T follicular helper cell (primary cell): ENCODE data around the gene WNK1.

Experiments
- DNase-seq: peaks from one replicate; pipeline ENCODE4 v3.0.0-alpha.2; 2020; ENCODE audit warnings: low read depth

WNK1 gene

GRCh38 chr12:863285-863684 lies 110.9 kb downstream of the WNK1 start:
- DNase-seq, result no peak

GRCh38 chr12:865614-866013 lies 113.2 kb downstream of the WNK1 start:
- no peak for DNase-seq

- DNase-seq, result no peak
These were observed 115.5 kb downstream of the WNK1 start for GRCh38 chr12:867905-868304.

- no peak for DNase-seq
These were observed 116.3 kb downstream of the WNK1 start for GRCh38 chr12:868722-869121.

- DNase-seq, result no peak
These were observed 118.0 kb downstream of the WNK1 start for GRCh38 chr12:870378-870777.

GRCh38 chr12:873954-874353 lies 121.6 kb downstream of the WNK1 start:
- DNase-seq, result no peak

- DNase-seq, result no peak
These were observed 127.3 kb downstream of the WNK1 start for GRCh38 chr12:879641-880040.

- DNase-seq, result no peak
These were observed 128.3 kb downstream of the WNK1 start for GRCh38 chr12:880656-881055.

- no peak for DNase-seq
These were observed 132.5 kb downstream of the WNK1 start for GRCh38 chr12:884746-885414.

GRCh38 chr12:885701-886100 lies 133.3 kb downstream of the WNK1 start:
- no peak for DNase-seq

GRCh38 chr12:886206-886605 lies 133.8 kb downstream of the WNK1 start:
- no peak for DNase-seq

- no peak for DNase-seq
These were observed 141.8 kb downstream of the WNK1 start for GRCh38 chr12:894226-894625.

- DNase-seq, result no peak
These were observed 143.7 kb downstream of the WNK1 start for GRCh38 chr12:896031-896430.

GRCh38 chr12:897386-897785 lies 145.0 kb downstream of the WNK1 start:
- DNase-seq, result no peak

GRCh38 chr12:902581-902980 lies 150.2 kb downstream of the WNK1 start:
- no peak for DNase-seq

GRCh38 chr12:903055-903454 lies 150.7 kb downstream of the WNK1 start:
- DNase-seq, result no peak

- no peak for DNase-seq
These were observed 151.6 kb downstream of the WNK1 start for GRCh38 chr12:904010-904414.

GRCh38 chr12:905261-906031 lies 153.1 kb downstream of the WNK1 start:
- DNase-seq, result no peak

GRCh38 chr12:906062-906585 lies 153.7 kb downstream of the WNK1 start:
- DNase-seq, result no peak

- no peak for DNase-seq
These were observed 155.2 kb downstream of the WNK1 start for GRCh38 chr12:907413-908185.

GRCh38 chr12:909861-910260 lies 157.5 kb downstream of the WNK1 start:
- DNase-seq, result no peak

GRCh38 chr12:910416-910815 lies 158.0 kb downstream of the WNK1 start:
- DNase-seq, result no peak
